Measurements from ENCODE around the gene KHDRBS2.

Gene KHDRBS2

GRCh38 chr6:61745994-61746393 lies 540.0 kb downstream of the KHDRBS2 start:
- no peak for DNase-seq (ENCODE audit: low read depth, low spot score)
- no peak overlapping the region for H3K4me3 ChIP-seq (ENCODE audit: low read depth, low read length)
- POLR2A ChIA-PET = no interaction called here
- CTCF ChIA-PET = no interaction called here
- no peak for TF ChIP-seq CTCF (IDR thresholded peaks at IDR 0.05; ENCODE audit: insufficient read depth, low read length, missing control alignments)

DNA sequence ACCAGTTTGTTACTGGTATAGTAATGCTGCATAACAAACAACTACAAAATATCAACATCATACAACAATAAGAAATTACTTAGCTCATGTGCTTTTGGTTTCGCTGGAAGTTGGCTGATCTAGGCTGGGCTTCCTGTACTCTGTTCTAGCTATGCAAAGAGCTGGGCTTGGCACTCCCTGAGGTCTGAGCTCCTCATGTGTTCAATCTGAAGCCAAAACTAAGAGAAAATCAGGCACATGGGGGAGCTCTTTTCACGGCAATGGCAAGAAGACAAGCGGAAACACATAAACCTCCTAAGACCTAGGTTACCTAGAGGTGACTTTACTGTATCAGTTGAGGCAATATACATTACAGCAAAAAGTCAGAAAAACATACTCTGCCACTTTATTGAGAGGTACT lies 574.2 kb downstream of the KHDRBS2 start:
- CTCF ChIA-PET = no interaction called here
- no peak for DNase-seq (ENCODE audit: low read depth, low spot score)

GRCh38 chr6:61688165-61688564 lies 597.9 kb downstream of the KHDRBS2 start:
- H3K4me3 ChIP-seq (ENCODE audit: low read depth, low read length) = no peak overlapping the region
- ChIA-PET POLR2A (no interaction called here), CTCF (no interaction called here)
- no peak for TF ChIP-seq CTCF (IDR thresholded peaks at IDR 0.05; ENCODE audit: insufficient read depth, low read length, missing control alignments)
- DNase-seq (ENCODE audit: low read depth, low spot score) = no peak

More for the DNA sequence above, 574.2 kb downstream of the KHDRBS2 start:
- TF ChIP-seq CTCF (IDR thresholded peaks at IDR 0.05; ENCODE audit: insufficient read depth, low read length, missing control alignments) = no peak
- POLR2A ChIA-PET = no interaction called here
- no peak overlapping the region for H3K4me3 ChIP-seq (ENCODE audit: low read depth, low read length)

DNA sequence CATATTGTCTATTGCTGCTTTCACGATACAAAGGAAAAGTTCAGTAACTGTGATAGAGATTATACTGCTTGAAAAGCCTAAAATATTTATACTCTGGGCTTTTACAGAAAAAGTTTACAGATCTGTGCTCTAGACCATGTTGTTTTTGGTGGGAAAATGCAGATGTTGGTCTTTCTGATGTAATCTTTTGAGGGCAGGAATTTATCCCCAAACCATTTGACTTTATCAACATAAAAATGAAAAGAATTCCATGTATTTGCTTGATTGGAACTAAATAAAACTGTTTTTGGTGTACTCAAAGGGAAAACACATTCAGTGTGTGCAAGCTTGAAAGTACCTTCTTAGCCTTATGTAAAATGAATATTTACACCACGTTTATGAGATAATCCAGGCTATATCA lies 603.5 kb downstream of the KHDRBS2 start:
- CTCF ChIA-PET = no interaction called here
- DNase-seq (ENCODE audit: low read depth, low spot score) = no peak
- no peak for TF ChIP-seq CTCF (IDR thresholded peaks at IDR 0.05; ENCODE audit: insufficient read depth, low read length, missing control alignments)
- H3K4me3 ChIP-seq (ENCODE audit: low read depth, low read length) = no peak overlapping the region
- POLR2A ChIA-PET = no interaction called here

DNA sequence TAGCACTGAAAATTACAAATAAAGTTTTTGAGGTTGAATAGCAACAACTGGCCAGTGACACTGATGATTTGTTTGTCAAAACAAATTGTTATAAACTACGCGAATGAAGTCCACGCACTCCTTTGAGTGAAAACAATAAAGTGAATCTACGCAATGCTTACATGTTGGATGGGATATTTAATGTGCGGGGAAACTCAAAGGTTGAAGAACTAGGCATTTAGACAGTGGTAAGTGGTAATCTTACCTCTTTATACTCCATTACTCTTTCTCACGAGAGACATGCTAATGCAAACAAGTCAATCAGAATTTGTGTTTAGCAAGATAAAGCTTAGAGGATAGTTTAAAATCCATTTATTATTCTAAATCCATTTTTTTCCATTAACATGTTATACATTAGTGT lies 606.4 kb downstream of the KHDRBS2 start:
- TF ChIP-seq CTCF (IDR thresholded peaks at IDR 0.05; ENCODE audit: insufficient read depth, low read length, missing control alignments) = no peak
- no peak for DNase-seq (ENCODE audit: low read depth, low spot score)
- no peak overlapping the region for H3K4me3 ChIP-seq (ENCODE audit: low read depth, low read length)
- ChIA-PET CTCF (no interaction called here), POLR2A (no interaction called here)

- POLR2A ChIA-PET = no interaction called here
- TF ChIP-seq CTCF (IDR thresholded peaks at IDR 0.05; ENCODE audit: insufficient read depth, low read length, missing control alignments) = no peak
These were observed 610.3 kb downstream of the KHDRBS2 start for GRCh38 chr6:61675734-61676133.

More at GRCh38 chr6:61675734-61676133, 610.3 kb downstream of the KHDRBS2 start:
- H3K4me3 ChIP-seq (ENCODE audit: low read depth, low read length) = no peak overlapping the region
- CTCF ChIA-PET = no interaction called here
- DNase-seq (ENCODE audit: low read depth, low spot score) = no peak
